Stimulated activated CD4-positive, alpha-beta T cell treated with anti-CD3 and anti-CD28 coated beads, TNF-alpha, amount 100 ng/mL, for 4 hours (primary cell): Measurements from ENCODE around the gene TAB2.
"Not testable (repeated sequence)": the region's sequence is repeated elsewhere in the genome, so short reads cannot be mapped to it uniquely, and the experiment has no call there.

Source experiments
- DNase-seq, 3 experiments: peaks; one replicate each; pipeline ENCODE4 v3.0.0-alpha.2; 2020; ENCODE audit warnings: low read depth in 3 of 3

Gene TAB2

GRCh38 chr6:149313070-149313469 is 4.4 kb upstream of the TAB2 start:
- no peak for DNase-seq

- no peak for DNase-seq
Observed at GRCh38 chr6:149313861-149314260, 3.7 kb upstream of the TAB2 start.

GRCh38 chr6:149314325-149314905 is 3.1 kb upstream of the TAB2 start:
- no peak for DNase-seq

GRCh38 chr6:149316108-149316727 is 1.3 kb upstream of the TAB2 start:
- DNase-seq: no peak

- peak; percentile 64 to 84 (median 81) for DNase-seq
Observed at GRCh38 chr6:149316740-149317643, 520 bp upstream of the TAB2 start.

GRCh38 chr6:149318581-149319286 is 1.2 kb downstream of the TAB2 start:
- no peak for DNase-seq

- no peak for DNase-seq
Observed at GRCh38 chr6:149319422-149319821, 1.9 kb downstream of the TAB2 start.

GRCh38 chr6:149320016-149320415 is 2.5 kb downstream of the TAB2 start:
- DNase-seq: not testable (repeated sequence)

GRCh38 chr6:149320796-149321195 is 3.3 kb downstream of the TAB2 start:
- DNase-seq: no peak

GRCh38 chr6:149323353-149323752 is 5.8 kb downstream of the TAB2 start:
- no peak for DNase-seq

GRCh38 chr6:149323925-149324324 is 6.4 kb downstream of the TAB2 start:
- DNase-seq: no peak

- DNase-seq: no peak
Observed at GRCh38 chr6:149324428-149324827, 6.9 kb downstream of the TAB2 start.

GRCh38 chr6:149325648-149326236 is 8.2 kb downstream of the TAB2 start:
- DNase-seq: no peak

- DNase-seq: no peak
Observed at GRCh38 chr6:149327638-149328037, 10.1 kb downstream of the TAB2 start.

GRCh38 chr6:149328083-149328482 is 10.6 kb downstream of the TAB2 start:
- DNase-seq: no peak

- DNase-seq: no peak
Observed at GRCh38 chr6:149329529-149329928, 12.0 kb downstream of the TAB2 start.

GRCh38 chr6:149330133-149330532 is 12.6 kb downstream of the TAB2 start:
- no peak for DNase-seq

GRCh38 chr6:149331043-149331807 is 13.7 kb downstream of the TAB2 start:
- no peak for DNase-seq

GRCh38 chr6:149331871-149332270 is 14.4 kb downstream of the TAB2 start:
- DNase-seq: no peak

- no peak for DNase-seq
Observed at GRCh38 chr6:149332602-149333265, 15.2 kb downstream of the TAB2 start.

- no peak for DNase-seq
Observed at GRCh38 chr6:149333266-149333620, 15.7 kb downstream of the TAB2 start.
